DND-41 (cell line): Measurements from ENCODE around the gene ADGRA3.

Experiments
- EZH2 ChIP-seq: IDR thresholded peaks from 3 replicates; pipeline ENCODE4 v1.6.1; 2012; ENCODE audit warnings: borderline replicate concordance, low read depth, mild to moderate bottlenecking, moderate library complexity, low read length, inconsistent platforms; ENCODE audit not compliant: severe bottlenecking
- TF ChIP-seq, protein P1 (sequence below): IDR thresholded peaks from 2 replicates; pipeline ENCODE4 v1.5.1; 2012; ENCODE audit warnings: borderline replicate concordance, low read length, moderate library complexity, mild to moderate bottlenecking; ENCODE audit not compliant: poor library complexity, severe bottlenecking; ENCODE audit errors: extremely low read depth

GRCh38 chr4:22486276-22486675 lies 29.6 kb downstream of the ADGRA3 start:
- TF ChIP-seq, protein P1, sequence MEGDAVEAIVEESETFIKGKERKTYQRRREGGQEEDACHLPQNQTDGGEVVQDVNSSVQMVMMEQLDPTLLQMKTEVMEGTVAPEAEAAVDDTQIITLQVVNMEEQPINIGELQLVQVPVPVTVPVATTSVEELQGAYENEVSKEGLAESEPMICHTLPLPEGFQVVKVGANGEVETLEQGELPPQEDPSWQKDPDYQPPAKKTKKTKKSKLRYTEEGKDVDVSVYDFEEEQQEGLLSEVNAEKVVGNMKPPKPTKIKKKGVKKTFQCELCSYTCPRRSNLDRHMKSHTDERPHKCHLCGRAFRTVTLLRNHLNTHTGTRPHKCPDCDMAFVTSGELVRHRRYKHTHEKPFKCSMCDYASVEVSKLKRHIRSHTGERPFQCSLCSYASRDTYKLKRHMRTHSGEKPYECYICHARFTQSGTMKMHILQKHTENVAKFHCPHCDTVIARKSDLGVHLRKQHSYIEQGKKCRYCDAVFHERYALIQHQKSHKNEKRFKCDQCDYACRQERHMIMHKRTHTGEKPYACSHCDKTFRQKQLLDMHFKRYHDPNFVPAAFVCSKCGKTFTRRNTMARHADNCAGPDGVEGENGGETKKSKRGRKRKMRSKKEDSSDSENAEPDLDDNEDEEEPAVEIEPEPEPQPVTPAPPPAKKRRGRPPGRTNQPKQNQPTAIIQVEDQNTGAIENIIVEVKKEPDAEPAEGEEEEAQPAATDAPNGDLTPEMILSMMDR = no peak
- TF ChIP-seq EZH2 = no peak
